Body of pancreas (tissue), 4 donors: Measurements from ENCODE around the gene NFKB1.

Source experiments
- POLR2A ChIP-seq, 3 donors: fragments of 450-650 bp; IDR thresholded peaks; one replicate each; pipeline ENCODE4 v1.6.1; 2016; ENCODE audit warnings: antibody characterized with exemption in 3 of 3, mild to moderate bottlenecking in 2 of 3
- TF ChIP-seq, protein P1 (sequence below), 7 experiments: fragments of 450-650 bp in 4 of 7; fragments of 200-600 bp in 3 of 7; sonication (generic) in 3 of 7; IDR thresholded peaks; one replicate each; pipeline ENCODE4 v1.5.1; 2016 to 2019; ENCODE audit warnings: antibody characterized with exemption in 7 of 7

DNA sequence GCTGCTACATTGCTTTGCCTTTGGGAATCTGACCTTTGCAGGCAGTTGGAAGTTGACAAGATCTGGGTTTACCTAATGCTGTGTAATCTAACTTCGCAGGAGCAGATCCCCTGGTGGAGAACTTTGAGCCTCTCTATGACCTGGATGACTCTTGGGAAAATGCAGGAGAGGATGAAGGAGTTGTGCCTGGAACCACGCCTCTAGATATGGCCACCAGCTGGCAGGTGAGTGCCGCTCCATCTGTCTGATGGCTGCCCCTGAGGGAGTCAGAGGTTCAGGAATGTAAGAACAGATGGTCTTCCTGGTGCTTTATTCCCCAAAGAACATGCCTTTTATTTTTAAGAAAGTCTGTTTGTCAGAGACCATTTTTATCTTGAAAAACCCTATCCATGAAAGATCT lies 109.3 kb downstream of the NFKB1 start:
- TF ChIP-seq, protein P1, sequence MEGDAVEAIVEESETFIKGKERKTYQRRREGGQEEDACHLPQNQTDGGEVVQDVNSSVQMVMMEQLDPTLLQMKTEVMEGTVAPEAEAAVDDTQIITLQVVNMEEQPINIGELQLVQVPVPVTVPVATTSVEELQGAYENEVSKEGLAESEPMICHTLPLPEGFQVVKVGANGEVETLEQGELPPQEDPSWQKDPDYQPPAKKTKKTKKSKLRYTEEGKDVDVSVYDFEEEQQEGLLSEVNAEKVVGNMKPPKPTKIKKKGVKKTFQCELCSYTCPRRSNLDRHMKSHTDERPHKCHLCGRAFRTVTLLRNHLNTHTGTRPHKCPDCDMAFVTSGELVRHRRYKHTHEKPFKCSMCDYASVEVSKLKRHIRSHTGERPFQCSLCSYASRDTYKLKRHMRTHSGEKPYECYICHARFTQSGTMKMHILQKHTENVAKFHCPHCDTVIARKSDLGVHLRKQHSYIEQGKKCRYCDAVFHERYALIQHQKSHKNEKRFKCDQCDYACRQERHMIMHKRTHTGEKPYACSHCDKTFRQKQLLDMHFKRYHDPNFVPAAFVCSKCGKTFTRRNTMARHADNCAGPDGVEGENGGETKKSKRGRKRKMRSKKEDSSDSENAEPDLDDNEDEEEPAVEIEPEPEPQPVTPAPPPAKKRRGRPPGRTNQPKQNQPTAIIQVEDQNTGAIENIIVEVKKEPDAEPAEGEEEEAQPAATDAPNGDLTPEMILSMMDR (IDR thresholded peaks at IDR 0.05) = no peak
- TF ChIP-seq POLR2A (IDR thresholded peaks at IDR 0.05) = no peak
